Adrenal gland (tissue), 5 donors: ENCODE results near the gene MFSD2B.

Experiments
- POLR2A ChIP-seq, 2 donors: fragments of 450-650 bp; IDR thresholded peaks; one replicate each; pipeline ENCODE4 v1.6.1; 2017; ENCODE audit warnings: antibody characterized with exemption in 2 of 2, mild to moderate bottlenecking in 2 of 2, moderate library complexity in 1 of 2
- TF ChIP-seq, protein P1 (sequence below), 6 experiments: fragments of 450-650 bp in 4 of 6; fragments of 200-600 bp in 2 of 6; sonication (generic) in 1 of 6; IDR thresholded peaks; 1 replicate in 5 of 6; 2 replicates in 1 of 6; pipeline versions ENCODE4 v1.5.1 to v1.8.0; 2016 to 2021; ENCODE audit warnings: antibody characterized with exemption in 6 of 6, mild to moderate bottlenecking in 2 of 6, moderate library complexity in 1 of 6
- donor health status: DM: no; HTN: no; CAD: no.

DNA sequence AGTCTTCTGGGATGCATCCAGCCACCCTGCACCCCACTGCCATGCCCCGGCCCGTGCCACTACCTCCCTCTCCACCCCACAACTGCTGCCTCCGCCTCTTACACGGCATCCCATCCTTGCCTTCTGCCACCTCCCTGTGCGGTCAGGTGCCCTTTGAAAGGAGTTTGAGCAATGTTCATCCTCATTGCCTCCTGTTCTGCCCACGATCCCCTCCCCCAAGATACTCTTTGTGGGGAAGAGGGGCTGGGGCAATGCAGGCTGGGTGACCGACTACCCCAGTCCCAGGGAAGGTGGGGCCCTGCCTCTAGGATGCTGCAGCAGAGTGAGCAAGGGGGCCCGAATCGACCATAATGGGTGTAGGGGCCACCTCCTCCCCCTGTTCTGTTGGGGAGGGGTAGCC is 8.4 kb downstream of the MFSD2B start:
- no peak for TF ChIP-seq POLR2A (IDR thresholded peaks at IDR 0.05)
- TF ChIP-seq, protein P1, sequence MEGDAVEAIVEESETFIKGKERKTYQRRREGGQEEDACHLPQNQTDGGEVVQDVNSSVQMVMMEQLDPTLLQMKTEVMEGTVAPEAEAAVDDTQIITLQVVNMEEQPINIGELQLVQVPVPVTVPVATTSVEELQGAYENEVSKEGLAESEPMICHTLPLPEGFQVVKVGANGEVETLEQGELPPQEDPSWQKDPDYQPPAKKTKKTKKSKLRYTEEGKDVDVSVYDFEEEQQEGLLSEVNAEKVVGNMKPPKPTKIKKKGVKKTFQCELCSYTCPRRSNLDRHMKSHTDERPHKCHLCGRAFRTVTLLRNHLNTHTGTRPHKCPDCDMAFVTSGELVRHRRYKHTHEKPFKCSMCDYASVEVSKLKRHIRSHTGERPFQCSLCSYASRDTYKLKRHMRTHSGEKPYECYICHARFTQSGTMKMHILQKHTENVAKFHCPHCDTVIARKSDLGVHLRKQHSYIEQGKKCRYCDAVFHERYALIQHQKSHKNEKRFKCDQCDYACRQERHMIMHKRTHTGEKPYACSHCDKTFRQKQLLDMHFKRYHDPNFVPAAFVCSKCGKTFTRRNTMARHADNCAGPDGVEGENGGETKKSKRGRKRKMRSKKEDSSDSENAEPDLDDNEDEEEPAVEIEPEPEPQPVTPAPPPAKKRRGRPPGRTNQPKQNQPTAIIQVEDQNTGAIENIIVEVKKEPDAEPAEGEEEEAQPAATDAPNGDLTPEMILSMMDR (IDR thresholded peaks at IDR 0.05) = no peak
